GM13976 (cell line): ENCODE data around the gene BCOR.
A peak's percentile ranks its signal among the peaks of the same experiment; 100 is the strongest.

ENCODE experiments used
- DNase-seq: peaks from one replicate; pipeline ENCODE4 v3.0.0; 2012; ENCODE audit warnings: low spot score
- CTCF ChIP-seq: IDR thresholded peaks from 2 replicates; pipeline ENCODE4 v1.5.1; 2012; ENCODE audit warnings: borderline replicate concordance, mild to moderate bottlenecking; ENCODE audit not compliant: insufficient read depth; ENCODE audit errors: extremely low read depth, missing control alignments, control extremely low read depth
- in situ Hi-C: fragments of 300-500 bp; cut with MboI; formaldehyde crosslinking; loops from one replicate; pipeline ENCODE4 v1.12.0; 2022; ENCODE audit warnings: low sequenced_read_pairs, mixed read lengths, inconsistent platforms; ENCODE audit not compliant: unreplicated experiment

Gene BCOR

GRCh38 chrX:40112996-40113395, 15.2 kb upstream of the BCOR start:
- no peak for TF ChIP-seq CTCF
- DNase-seq = no peak
- in situ Hi-C loops = no loop called here

DNA sequence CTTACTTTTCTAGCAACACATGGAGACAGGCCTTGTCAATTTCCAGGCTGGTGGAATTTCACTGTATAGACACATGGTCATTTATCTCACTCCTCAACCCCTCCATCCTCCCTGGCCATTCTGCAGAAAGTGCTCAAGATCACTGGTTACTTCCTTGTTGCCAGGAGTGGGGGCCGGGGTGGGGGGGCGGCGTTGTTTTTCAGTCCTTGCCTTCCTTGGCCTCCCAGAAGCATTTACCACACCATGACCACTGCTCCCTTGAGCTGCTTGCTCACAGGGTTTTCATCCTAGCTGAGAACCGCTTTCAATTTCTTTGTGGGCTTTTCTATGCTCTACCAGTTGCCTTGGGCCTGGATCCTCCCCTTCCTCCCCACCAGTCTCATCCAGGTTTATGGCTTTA, 14.1 kb upstream of the BCOR start:
- in situ Hi-C loops = no loop called here
- DNase-seq = no peak
- no peak for TF ChIP-seq CTCF

- in situ Hi-C loops = loop anchor here (10.0 kb wide), 1 partner anchor 55 kb away; no protein-coding TSS in a partner anchor
- no peak for TF ChIP-seq CTCF
- no peak for DNase-seq
Measured at GRCh38 chrX:40109288-40110008, 11.7 kb upstream of the BCOR start.

GRCh38 chrX:40108959-40109287, 11.2 kb upstream of the BCOR start:
- peak; percentile 72 for DNase-seq
- TF ChIP-seq CTCF = no peak
- in situ Hi-C loops = loop anchor here (10.0 kb wide), 1 partner anchor 56 kb away; no protein-coding TSS in a partner anchor

GRCh38 chrX:40108162-40108958, 10.6 kb upstream of the BCOR start:
- no peak for DNase-seq
- no peak for TF ChIP-seq CTCF
- in situ Hi-C loops = loop anchor here (10.0 kb wide), 1 partner anchor 56 kb away; no protein-coding TSS in a partner anchor

GRCh38 chrX:40107291-40108161, 9.8 kb upstream of the BCOR start:
- in situ Hi-C loops = loop anchor here (10.0 kb wide), 1 partner anchor 57 kb away; no protein-coding TSS in a partner anchor
- no peak for DNase-seq
- TF ChIP-seq CTCF = no peak
